GM23338 (cell line): ENCODE data around the gene TMBIM6.

Experiments
- CTCF ChIP-seq, 2 experiments: fragments of 200-600 bp in 1 of 2; sonication (generic) in 1 of 2; conservative IDR thresholded peaks; 2 replicates each; pipeline versions ENCODE4 v1.5.1 to v1.6.1; 2016 to 2017; ENCODE audit warnings: antibody characterized with exemption in 2 of 2, low read depth in 2 of 2, mild to moderate bottlenecking in 2 of 2, moderate library complexity in 1 of 2
- EZH2 ChIP-seq: fragments of 200-600 bp; sonication (generic); IDR thresholded peaks from one replicate; pipeline ENCODE4 v1.8.0; 2017; ENCODE audit warnings: antibody characterized with exemption, mild to moderate bottlenecking, low read depth; ENCODE audit not compliant: unreplicated experiment
- EZH2phosphoT487 ChIP-seq: fragments of 200-600 bp; sonication (generic); IDR thresholded peaks from one replicate; pipeline ENCODE4 v1.8.1; 2018; ENCODE audit warnings: antibody characterized with exemption; ENCODE audit not compliant: unreplicated experiment
- POLR2AphosphoS5 ChIP-seq: IDR thresholded peaks from 2 replicates; pipeline ENCODE4 v1.6.1; 2016; ENCODE audit warnings: antibody characterized with exemption, low read depth
- STAT1 ChIP-seq: IDR thresholded peaks from one replicate; pipeline ENCODE4 v1.6.1; 2016; ENCODE audit warnings: antibody characterized with exemption; ENCODE audit not compliant: unreplicated experiment

GRCh38 chr12:49809906-49810389, 68.6 kb downstream of the TMBIM6 start:
- TF ChIP-seq CTCF (conservative IDR thresholded peaks at IDR 0.05; ENCODE audit: low read depth in 2 of 2) (no peak), EZH2phosphoT487 (no peak), EZH2 (no peak), POLR2AphosphoS5 (no peak), STAT1 (no peak)
